CD4-positive, alpha-beta T cell (primary cell): Measurements from ENCODE around the gene NPAS3. TPM values are rescaled to one million over a fixed set of nuclear protein-coding genes. Genes with fewer than 3 reads are reported as not detected.

Source experiments
- ATAC-seq: fragments of 200-7000 bp; cut with Tn5 transposase; one replicate; pipeline ENCODE4 v1.10.0; 2022; ENCODE audit warnings: mild to moderate bottlenecking; ENCODE audit not compliant: poor library complexity
- CTCF ChIA-PET: fragments of 350-600 bp; sonication (Branson Sonifier 250); formaldehyde crosslinking; loops from one replicate; lab custom pipeline; 2021; ENCODE audit warnings: antibody characterized with exemption, inconsistent platforms; lab: Charles Lee
- POLR2A ChIA-PET: fragments of 350-600 bp; sonication (Branson Sonifier 250); formaldehyde crosslinking; loops from one replicate; lab custom pipeline; 2021; ENCODE audit warnings: antibody characterized with exemption, inconsistent platforms; lab: Charles Lee
- DNase-seq, 14 experiments: peaks; one replicate each; pipeline ENCODE4 v3.0.0-alpha.2; 2013 to 2020; ENCODE audit warnings: mixed read lengths in 2 of 14
- H3K27ac ChIP-seq, 2 donors: one replicate each; pipeline versions ENCODE4 v1.5.1 to v1.7.0; 2013; ENCODE audit warnings: low read length in 2 of 2, low read depth in 1 of 2, mild to moderate bottlenecking in 1 of 2
- H3K27me3 ChIP-seq, 2 experiments: 1 replicate in 1 of 2; 2 replicates in 1 of 2; pipeline versions ENCODE4 v1.6.1 to v1.7.0; 2013; ENCODE audit warnings: low read length in 2 of 2, control low read depth in 1 of 2, mild to moderate bottlenecking in 1 of 2, moderate library complexity in 1 of 2; ENCODE audit not compliant: insufficient read depth in 2 of 2, control insufficient read depth in 1 of 2
- H3K36me3 ChIP-seq: one replicate; pipeline ENCODE4 v1.6.1; 2013; ENCODE audit warnings: low read length, control low read depth; ENCODE audit not compliant: insufficient read depth
- H3K4me1 ChIP-seq: one replicate; pipeline ENCODE4 v1.6.1; 2013; ENCODE audit warnings: low read length, control low read depth; ENCODE audit not compliant: insufficient read depth
- H3K4me3 ChIP-seq: one replicate; pipeline ENCODE4 v1.5.1; 2013; ENCODE audit warnings: mild to moderate bottlenecking, low read length, moderate library complexity
- H3K9me3 ChIP-seq, 2 experiments: 1 replicate in 1 of 2; 2 replicates in 1 of 2; pipeline versions ENCODE4 v1.6.1 to v1.7.0; 2013; ENCODE audit warnings: low read length in 2 of 2, mild to moderate bottlenecking in 2 of 2, control low read depth in 1 of 2, moderate library complexity in 1 of 2; ENCODE audit not compliant: control insufficient read depth in 1 of 2, insufficient read depth in 1 of 2
- H3K27ac Mint-ChIP-seq: one replicate; pipeline ENCODE4 v1.8.0; 2020; ENCODE audit warnings: mixed read lengths
- H3K27me3 Mint-ChIP-seq: one replicate; pipeline ENCODE4 v1.8.0; 2021; ENCODE audit warnings: mixed read lengths
- H3K36me3 Mint-ChIP-seq: one replicate; pipeline ENCODE4 v1.8.0; 2021; ENCODE audit warnings: low read depth, mixed read lengths
- H3K4me1 Mint-ChIP-seq: one replicate; pipeline ENCODE4 v1.8.0; 2021; ENCODE audit warnings: low read depth, mixed read lengths
- H3K4me3 Mint-ChIP-seq: one replicate; pipeline ENCODE4 v1.8.0; 2020; ENCODE audit warnings: mild to moderate bottlenecking, mixed read lengths
- H3K9me3 Mint-ChIP-seq: one replicate; pipeline ENCODE4 v1.8.0; 2020; ENCODE audit warnings: mixed read lengths
- intact Hi-C, 2 experiments: fragments of 100-400 bp; cut with DNase I in 1 of 2; cut with micrococcal nuclease in 1 of 2; formaldehyde crosslinking; loops; one replicate each; pipeline versions ENCODE4 v1.15.1 to v1.9.0; 2023 to 2025; cut with DNase I, micrococcal nuclease
- total RNA-seq, 174 experiments: library from RNA in 2 of 174; stranded (reverse) in 2 of 174; gene quantifications; one replicate each; pipeline ENCODE4 v1.2.3 and lab custom pipeline; 2021 to 2026
- TF ChIP-seq, protein P1 (sequence below): fragments of 200-600 bp; IDR thresholded peaks from one replicate; pipeline ENCODE4 v1.8.0; 2022; ENCODE audit warnings: antibody characterized with exemption, mild to moderate bottlenecking

The NPAS3 gene
- total RNA-seq, 2 experiments from 2014 or later, result not detected

DNA sequence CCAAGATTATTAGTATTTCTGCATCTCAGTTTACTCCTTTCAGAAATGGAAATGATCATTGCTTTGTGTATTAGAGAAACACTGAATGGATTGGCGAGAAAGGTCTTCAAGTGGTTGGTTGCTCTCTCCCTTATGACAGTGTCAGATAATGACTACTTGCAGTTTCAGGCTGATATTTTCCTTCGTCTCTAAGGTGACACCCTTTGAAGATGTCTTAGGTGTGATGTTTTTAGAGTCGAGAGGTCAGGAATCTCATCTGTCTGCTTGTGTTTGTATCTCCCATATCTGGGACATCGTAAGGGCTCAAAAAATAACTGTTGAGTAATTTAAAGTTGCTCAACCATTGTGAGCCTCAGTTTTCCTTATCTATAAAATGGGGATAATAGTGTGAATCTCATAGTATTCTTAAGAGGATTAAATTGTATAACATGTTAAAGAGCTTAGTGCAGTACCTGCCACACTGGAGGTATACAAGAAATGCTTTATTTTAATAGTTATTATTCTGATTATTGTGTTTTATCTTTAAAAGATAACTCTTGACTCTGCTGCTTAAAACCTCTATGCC lies 40.1 kb downstream of the NPAS3 start:
- Mint-ChIP-seq H3K27me3 (peaks cover 6% of the 10 kb centered on the region), H3K4me1 (no peaks in the 10 kb centered on the region), H3K27ac (no peak overlapping the region), H3K4me3 (no peak overlapping the region), H3K9me3 (peaks cover 3% of the 10 kb centered on the region), H3K36me3 (no peaks in the 10 kb centered on the region)
- CTCF ChIA-PET, result no interaction called here
- no peaks in the 10 kb centered on the region for H3K36me3 ChIP-seq
- H3K27me3 ChIP-seq, result no peaks in the 10 kb centered on the region
- TF ChIP-seq, protein P1, sequence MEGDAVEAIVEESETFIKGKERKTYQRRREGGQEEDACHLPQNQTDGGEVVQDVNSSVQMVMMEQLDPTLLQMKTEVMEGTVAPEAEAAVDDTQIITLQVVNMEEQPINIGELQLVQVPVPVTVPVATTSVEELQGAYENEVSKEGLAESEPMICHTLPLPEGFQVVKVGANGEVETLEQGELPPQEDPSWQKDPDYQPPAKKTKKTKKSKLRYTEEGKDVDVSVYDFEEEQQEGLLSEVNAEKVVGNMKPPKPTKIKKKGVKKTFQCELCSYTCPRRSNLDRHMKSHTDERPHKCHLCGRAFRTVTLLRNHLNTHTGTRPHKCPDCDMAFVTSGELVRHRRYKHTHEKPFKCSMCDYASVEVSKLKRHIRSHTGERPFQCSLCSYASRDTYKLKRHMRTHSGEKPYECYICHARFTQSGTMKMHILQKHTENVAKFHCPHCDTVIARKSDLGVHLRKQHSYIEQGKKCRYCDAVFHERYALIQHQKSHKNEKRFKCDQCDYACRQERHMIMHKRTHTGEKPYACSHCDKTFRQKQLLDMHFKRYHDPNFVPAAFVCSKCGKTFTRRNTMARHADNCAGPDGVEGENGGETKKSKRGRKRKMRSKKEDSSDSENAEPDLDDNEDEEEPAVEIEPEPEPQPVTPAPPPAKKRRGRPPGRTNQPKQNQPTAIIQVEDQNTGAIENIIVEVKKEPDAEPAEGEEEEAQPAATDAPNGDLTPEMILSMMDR, result no peak
- ATAC-seq, result no peak
- H3K4me1 ChIP-seq, result no peaks in the 10 kb centered on the region
- no peak for DNase-seq
- H3K9me3 ChIP-seq, result no peaks in the 10 kb centered on the region
- H3K4me3 ChIP-seq, result no peak overlapping the region
- H3K27ac ChIP-seq, result no peak overlapping the region
- POLR2A ChIA-PET, result no interaction called here
- intact Hi-C loops, result no loop called here

DNA sequence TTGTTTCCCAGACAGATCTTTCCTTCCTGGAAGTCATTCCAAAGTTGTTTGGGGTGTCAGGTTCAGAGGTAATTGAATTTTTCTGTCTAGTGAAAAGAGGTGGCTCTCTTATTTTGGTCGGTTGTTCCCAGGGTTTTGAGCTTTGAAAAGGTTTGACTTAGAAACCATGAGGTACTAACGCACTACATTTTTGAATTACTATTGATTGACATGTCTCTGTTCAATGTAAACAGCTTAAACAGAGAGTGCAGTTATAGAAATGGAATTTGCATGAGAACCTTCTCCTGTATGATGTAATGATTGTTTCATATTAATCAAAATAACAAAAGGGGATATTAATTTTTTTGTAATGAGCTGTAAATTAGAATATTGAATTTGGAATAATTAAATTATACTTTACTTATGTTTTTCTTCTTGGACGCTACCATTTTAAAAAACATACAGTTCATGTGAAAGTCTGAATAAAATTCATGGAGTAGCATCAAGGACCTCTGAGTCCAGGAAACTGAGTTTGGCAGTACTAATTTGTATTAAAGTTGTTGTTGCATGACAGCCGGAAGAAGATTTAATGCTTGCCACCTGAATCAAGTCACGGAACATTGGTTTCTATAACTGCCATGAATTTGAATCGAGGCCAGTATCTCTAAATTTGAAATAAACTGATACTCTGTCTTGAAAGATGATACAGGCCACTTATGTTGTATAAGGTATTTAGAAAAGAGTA lies 41.7 kb downstream of the NPAS3 start:
- Mint-ChIP-seq H3K9me3 (peaks cover 3% of the 10 kb centered on the region), H3K4me3 (no peak overlapping the region), H3K27ac (no peak overlapping the region), H3K36me3 (no peaks in the 10 kb centered on the region), H3K4me1 (no peaks in the 10 kb centered on the region), H3K27me3 (peaks cover 2% of the 10 kb centered on the region)
- intact Hi-C loops, result no loop called here
- no peaks in the 10 kb centered on the region for H3K9me3 ChIP-seq
- CTCF ChIA-PET, result no interaction called here
- TF ChIP-seq, protein P1, result no peak
- H3K27ac ChIP-seq, result no peak overlapping the region
- no peaks in the 10 kb centered on the region for H3K4me1 ChIP-seq
- no peaks in the 10 kb centered on the region for H3K27me3 ChIP-seq
- H3K4me3 ChIP-seq, result no peak overlapping the region
- ATAC-seq, result no peak
- POLR2A ChIA-PET, result no interaction called here
- H3K36me3 ChIP-seq, result no peaks in the 10 kb centered on the region
- no peak for DNase-seq

DNA sequence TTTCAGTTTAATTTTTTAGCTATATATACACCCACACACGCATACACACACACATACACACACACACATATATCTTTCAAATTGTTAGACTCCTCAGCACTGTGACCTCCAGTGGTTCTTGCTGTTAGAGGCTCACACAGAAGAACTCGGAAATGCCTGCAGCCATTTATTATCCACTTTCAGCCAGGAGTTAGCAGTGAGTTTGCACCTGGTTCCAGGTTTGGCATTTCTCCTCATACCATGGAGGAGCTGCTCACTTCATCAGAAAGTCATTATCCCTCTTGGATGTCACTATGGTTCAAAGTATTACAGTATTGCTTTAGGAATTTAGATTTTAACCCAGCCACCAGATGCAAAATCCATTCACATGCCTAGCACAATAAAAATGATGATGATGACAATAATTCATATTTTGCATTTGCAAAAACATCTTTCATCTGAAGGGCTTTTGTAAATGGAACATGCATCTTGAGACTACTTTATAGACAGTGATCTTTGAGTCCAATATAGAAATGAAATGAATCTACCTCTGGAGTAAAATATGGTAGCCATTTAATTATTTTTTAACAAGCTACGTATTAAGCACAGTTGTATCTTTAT lies 42.3 kb downstream of the NPAS3 start:
- no peaks in the 10 kb centered on the region for H3K9me3 ChIP-seq
- TF ChIP-seq, protein P1, result no peak
- intact Hi-C loops, result no loop called here
- Mint-ChIP-seq H3K9me3 (peaks cover 3% of the 10 kb centered on the region), H3K27ac (no peak overlapping the region), H3K27me3 (no peaks in the 10 kb centered on the region), H3K4me3 (no peak overlapping the region), H3K36me3 (no peaks in the 10 kb centered on the region), H3K4me1 (no peaks in the 10 kb centered on the region)
- DNase-seq (no peak), ATAC-seq (no peak)
- no peak overlapping the region for H3K4me3 ChIP-seq
- no peaks in the 10 kb centered on the region for H3K4me1 ChIP-seq
- no peaks in the 10 kb centered on the region for H3K36me3 ChIP-seq
- POLR2A ChIA-PET, result no interaction called here
- CTCF ChIA-PET, result no interaction called here
- no peak overlapping the region for H3K27ac ChIP-seq
- H3K27me3 ChIP-seq, result no peaks in the 10 kb centered on the region
